HG03135 (cell line): ENCODE results near the gene RAP1GAP.

ENCODE experiments used
- ATAC-seq: cut with Tn5 transposase; IDR thresholded peaks from one replicate; pipeline ENCODE4 v1.9.1; 2021; ENCODE audit warnings: mild to moderate bottlenecking, moderate library complexity; ENCODE audit not compliant: unreplicated experiment

The RAP1GAP gene

GRCh38 chr1:21663248-21663950 is 5.8 kb downstream of the RAP1GAP start:
- no peak for ATAC-seq

- no peak for ATAC-seq
These were observed 6.5 kb downstream of the RAP1GAP start for GRCh38 chr1:21662426-21663247.

GRCh38 chr1:21661886-21662285 is 7.3 kb downstream of the RAP1GAP start:
- no peak for ATAC-seq

- no peak for ATAC-seq
These were observed 9.2 kb downstream of the RAP1GAP start for GRCh38 chr1:21659924-21660326.

GRCh38 chr1:21659099-21659923 is 9.8 kb downstream of the RAP1GAP start:
- no peak for ATAC-seq

GRCh38 chr1:21657456-21658190 is 11.5 kb downstream of the RAP1GAP start:
- no peak for ATAC-seq

- ATAC-seq, result no peak
These were observed 13.4 kb downstream of the RAP1GAP start for GRCh38 chr1:21655748-21656147.

- no peak for ATAC-seq
These were observed 13.9 kb downstream of the RAP1GAP start for GRCh38 chr1:21655259-21655658.

GRCh38 chr1:21654209-21654608 is 14.9 kb downstream of the RAP1GAP start:
- no peak for ATAC-seq

GRCh38 chr1:21653744-21654100 is 15.4 kb downstream of the RAP1GAP start:
- no peak for ATAC-seq

- ATAC-seq, result no peak
These were observed 16.0 kb downstream of the RAP1GAP start for GRCh38 chr1:21652937-21653743.

- no peak for ATAC-seq
These were observed 16.8 kb downstream of the RAP1GAP start for GRCh38 chr1:21652101-21652936.

- ATAC-seq, result no peak
These were observed 17.7 kb downstream of the RAP1GAP start for GRCh38 chr1:21651214-21652042.

GRCh38 chr1:21650400-21650799 is 18.8 kb downstream of the RAP1GAP start:
- no peak for ATAC-seq

- ATAC-seq, result no peak
These were observed 19.8 kb downstream of the RAP1GAP start for GRCh38 chr1:21649315-21649714.

- ATAC-seq, result no peak
These were observed 20.4 kb downstream of the RAP1GAP start for GRCh38 chr1:21648791-21649190.

GRCh38 chr1:21648352-21648730 is 20.8 kb downstream of the RAP1GAP start:
- no peak for ATAC-seq
